Neuronal stem cell (in vitro differentiated cells): Measurements from ENCODE around the gene SAMD11.

Experiments
- DNase-seq: peaks from one replicate; pipeline ENCODE4 v3.0.0-alpha.2; 2013; ENCODE audit warnings: low spot score
- H2AFZ ChIP-seq: one replicate; pipeline ENCODE4 v1.6.1; 2013; ENCODE audit warnings: mild to moderate bottlenecking, low read length, inconsistent platforms
- H2AK5ac ChIP-seq: 2 replicates; pipeline ENCODE4 v1.6.1; 2013; ENCODE audit warnings: low read depth, mild to moderate bottlenecking, inconsistent platforms, low read length, moderate library complexity, mixed read lengths
- H2BK120ac ChIP-seq: 2 replicates; pipeline ENCODE4 v1.6.1; 2013; ENCODE audit warnings: low read depth, mild to moderate bottlenecking, inconsistent platforms, low read length, moderate library complexity, mixed read lengths
- H2BK12ac ChIP-seq: one replicate; pipeline ENCODE4 v1.6.1; 2013; ENCODE audit warnings: low read length, inconsistent platforms
- H2BK15ac ChIP-seq: 2 replicates; pipeline ENCODE4 v1.6.1; 2013; ENCODE audit warnings: mild to moderate bottlenecking, low read length, inconsistent platforms, mixed read lengths
- H2BK5ac ChIP-seq: one replicate; pipeline ENCODE4 v1.6.1; 2013; ENCODE audit warnings: inconsistent platforms, mild to moderate bottlenecking, low read length, moderate library complexity
- H3K14ac ChIP-seq: one replicate; pipeline ENCODE4 v1.6.1; 2013; ENCODE audit warnings: low read length, inconsistent platforms
- H3K18ac ChIP-seq: 2 replicates; pipeline ENCODE4 v1.6.1; 2013; ENCODE audit warnings: low read length, inconsistent platforms
- H3K23ac ChIP-seq: 2 replicates; pipeline ENCODE4 v1.6.1; 2013; ENCODE audit warnings: low read depth, mild to moderate bottlenecking, mixed read lengths, low read length, inconsistent platforms; ENCODE audit not compliant: poor library complexity
- H3K27ac ChIP-seq: replicated peaks from 3 replicates; pipeline ENCODE4 v1.5.1; 2013; ENCODE audit warnings: low read length, inconsistent platforms
- H3K27me3 ChIP-seq, 3 experiments: 2 replicates each; pipeline ENCODE4 v1.6.1; 2013; ENCODE audit warnings: low read length in 3 of 3, mild to moderate bottlenecking in 2 of 3, inconsistent platforms in 1 of 3, low read depth in 1 of 3, mixed read lengths in 1 of 3, moderate library complexity in 1 of 3; ENCODE audit not compliant: control insufficient read depth in 3 of 3, insufficient read depth in 3 of 3
- H3K36me3 ChIP-seq, 2 donors: replicated peaks in 1 of 2; 2 replicates each; pipeline ENCODE4 v1.6.1; 2013; ENCODE audit warnings: low read length in 2 of 2; ENCODE audit not compliant: control insufficient read depth in 2 of 2, insufficient read depth in 2 of 2
- H3K4ac ChIP-seq: 2 replicates; pipeline ENCODE4 v1.6.1; 2013; ENCODE audit warnings: inconsistent platforms, mild to moderate bottlenecking, low read length, moderate library complexity
- H3K4me1 ChIP-seq, 2 donors: 1 replicate in 1 of 2; 2 replicates in 1 of 2; pipeline ENCODE4 v1.6.1; 2013; ENCODE audit warnings: low read length in 2 of 2, low read depth in 1 of 2; ENCODE audit not compliant: control insufficient read depth in 2 of 2, insufficient read depth in 1 of 2
- H3K4me2 ChIP-seq: one replicate; pipeline ENCODE4 v1.6.1; 2013; ENCODE audit warnings: mild to moderate bottlenecking, low read length, inconsistent platforms; ENCODE audit not compliant: insufficient read depth, poor library complexity, severe bottlenecking
- H3K4me3 ChIP-seq, 2 donors: 2 replicates each; pipeline ENCODE4 v1.5.1; 2013; ENCODE audit warnings: low read length in 2 of 2, mild to moderate bottlenecking in 2 of 2, inconsistent platforms in 1 of 2, moderate library complexity in 1 of 2
- H3K79me1 ChIP-seq: one replicate; pipeline ENCODE4 v1.6.1; 2013; ENCODE audit warnings: low read depth, mild to moderate bottlenecking, inconsistent platforms, low read length, moderate library complexity
- H3K9ac ChIP-seq: one replicate; pipeline ENCODE4 v1.6.1; 2013; ENCODE audit warnings: mild to moderate bottlenecking, low read depth, low read length, inconsistent platforms; ENCODE audit not compliant: poor library complexity
- H3K9me3 ChIP-seq, 2 donors: replicated peaks in 1 of 2; 2 replicates each; pipeline versions ENCODE3 to v1.6.1; 2013; ENCODE audit warnings: low read length in 2 of 2, mild to moderate bottlenecking in 2 of 2, inconsistent platforms in 1 of 2, low read depth in 1 of 2, mixed read lengths in 1 of 2, moderate library complexity in 1 of 2; ENCODE audit not compliant: control insufficient read depth in 2 of 2, insufficient read depth in 1 of 2
- H4K8ac ChIP-seq: one replicate; pipeline ENCODE4 v1.6.1; 2013; ENCODE audit warnings: low read depth, mild to moderate bottlenecking, inconsistent platforms, low read length, moderate library complexity
- H4K91ac ChIP-seq: one replicate; pipeline ENCODE4 v1.6.1; 2013; ENCODE audit warnings: low read length, low read depth, mild to moderate bottlenecking, inconsistent platforms; ENCODE audit not compliant: poor library complexity
- WGBS, 2 donors: extraction: QIAGEN DNeasy Blood & Tissue Kit; methylation state at CpG; one replicate each; pipeline ENCODE4 v1.1.7; 2013; ENCODE audit warnings: missing lambda C conversion rate in 2 of 2, mixed read lengths in 1 of 2; ENCODE audit not compliant: insufficient read length in 2 of 2, insufficient replicate concordance in 1 of 2; ENCODE audit errors: extremely low coverage in 2 of 2; 5-methylcytosine and 5-hydroxymethylcytosine counted together

The SAMD11 gene

DNA sequence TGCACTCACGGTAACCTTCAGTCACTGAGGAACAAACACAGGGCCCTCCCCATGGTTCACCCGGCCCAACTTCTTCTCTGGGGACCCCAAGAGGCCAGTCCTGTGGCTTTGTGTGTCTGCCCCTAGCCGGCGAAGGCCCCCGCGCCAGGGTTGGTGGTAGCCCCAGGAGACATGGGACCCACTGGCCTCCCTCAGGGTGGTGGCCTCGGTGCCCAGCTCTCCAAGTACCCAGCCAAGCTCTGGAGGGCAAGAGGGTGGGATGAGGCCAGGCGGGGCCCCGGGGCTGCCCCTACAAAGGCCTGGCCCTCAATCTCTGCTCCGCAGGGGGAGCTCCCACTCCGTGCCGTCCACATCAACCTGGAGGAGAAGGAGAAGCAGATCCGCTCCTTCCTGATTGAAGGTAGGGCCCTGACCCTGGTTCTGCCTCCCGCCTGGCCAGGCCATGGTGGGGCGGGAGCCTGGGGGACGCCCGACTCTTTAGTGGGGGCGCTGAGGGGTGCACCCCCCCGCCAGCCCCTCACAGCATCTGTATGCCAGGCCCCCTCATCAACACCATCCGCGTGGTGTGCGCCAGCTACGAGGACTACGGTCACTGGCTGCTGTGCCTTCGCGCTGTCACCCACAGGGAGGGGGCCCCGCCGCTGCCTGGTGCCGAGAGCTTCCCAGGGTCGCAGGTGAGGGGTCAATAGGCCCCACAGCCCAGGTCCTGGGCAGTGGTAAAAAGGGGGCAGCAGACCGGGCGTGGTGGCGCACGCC lies 48.2 kb downstream of the SAMD11 start:
- Histone ChIP-seq H4K91ac (no peak overlapping the region), H3K9me3 (peaks cover 0 to 6% of the 10 kb centered on the region in 2 donors), H4K8ac (no peak overlapping the region), H3K14ac (peak overlapping the region; percentile 82), H3K27me3 (peaks cover 11 to 91% (median 61%) of the 10 kb centered on the region in 3 experiments), H2BK5ac (no peak overlapping the region), H3K4me1 (peaks cover 3 to 6% of the 10 kb centered on the region in 2 donors), H3K23ac (peak overlapping the region; percentile 65), H3K4me2 (no peak overlapping the region), H3K79me1 (no peaks in the 10 kb centered on the region), H2AK5ac (peak overlapping the region; percentile 94), H3K9ac (no peak overlapping the region), H2AFZ (no peak overlapping the region), H2BK12ac (no peak overlapping the region), H2BK120ac (no peak overlapping the region), H3K18ac (peak overlapping the region; percentile 38), H3K36me3 (peaks cover 0 to 2% of the 10 kb centered on the region in 2 donors), H3K4me3 (no peak overlapping the region), H3K4ac (no peak overlapping the region), H3K27ac (no peak overlapping the region), H2BK15ac (no peak overlapping the region)
- no CpG with 5 or more reads among the region's 34 CpGs for WGBS, 2 donors
- DNase-seq = no peak

DNA sequence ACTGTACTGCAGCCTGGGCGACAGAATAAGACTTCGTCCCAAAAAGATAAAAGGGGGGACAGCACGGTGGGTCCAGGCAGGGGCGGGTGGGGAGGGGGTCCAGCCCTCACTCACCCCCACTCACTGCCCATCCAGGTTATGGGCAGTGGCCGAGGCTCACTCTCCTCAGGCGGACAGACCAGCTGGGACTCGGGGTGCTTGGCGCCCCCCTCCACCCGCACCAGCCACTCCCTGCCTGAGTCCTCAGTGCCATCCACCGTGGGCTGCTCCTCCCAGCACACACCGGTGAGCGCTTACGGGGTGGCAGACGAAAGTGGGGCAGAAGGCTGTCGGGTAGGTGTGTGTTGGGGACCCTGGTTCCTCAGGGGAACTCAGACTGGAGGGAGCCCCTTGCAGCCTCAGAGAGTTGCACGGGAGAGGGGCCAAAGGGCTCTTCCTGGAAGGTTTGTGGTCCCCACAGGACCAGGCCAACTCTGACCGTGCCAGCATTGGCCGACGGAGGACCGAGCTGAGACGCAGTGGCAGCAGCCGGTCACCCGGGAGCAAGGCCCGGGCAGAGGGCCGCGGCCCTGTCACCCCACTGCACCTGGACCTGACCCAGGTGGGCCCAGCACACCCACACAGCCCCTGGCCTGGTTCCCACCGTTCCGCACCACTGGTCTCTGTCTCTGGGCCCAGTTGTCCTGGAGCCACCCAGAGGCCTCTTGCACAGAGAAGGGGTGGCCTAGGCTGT lies 49.2 kb downstream of the SAMD11 start:
- peak overlapping the region; percentile 60 for H3K9ac ChIP-seq
- no peak overlapping the region for H3K27ac ChIP-seq
- peak overlapping the region; percentile 76 for H3K4ac ChIP-seq
- peak overlapping the region; percentile 90 for H2AK5ac ChIP-seq
- no peaks in the 10 kb centered on the region for H3K79me1 ChIP-seq
- H3K27me3 ChIP-seq = peaks cover 7 to 81% (median 51%) of the 10 kb centered on the region in 3 experiments
- no peak overlapping the region for H4K91ac ChIP-seq
- peaks cover 0 to 2% of the 10 kb centered on the region in 2 donors for H3K36me3 ChIP-seq
- H3K4me1 ChIP-seq = peaks cover 1 to 4% of the 10 kb centered on the region in 2 donors
- H3K4me3 ChIP-seq = no peak overlapping the region
- H2BK15ac ChIP-seq = peak overlapping the region; percentile 75
- no peak overlapping the region for H2BK12ac ChIP-seq
- H2BK120ac ChIP-seq = peak overlapping the region; percentile 81
- H2BK5ac ChIP-seq = no peak overlapping the region
- H3K4me2 ChIP-seq = no peak overlapping the region
- WGBS, 2 donors = no CpG with 5 or more reads among the region's 28 CpGs
- H3K18ac ChIP-seq = peak overlapping the region; percentile 48
- H4K8ac ChIP-seq = no peak overlapping the region
- H3K9me3 ChIP-seq = peaks cover 0 to 6% of the 10 kb centered on the region in 2 donors
- no peak overlapping the region for H2AFZ ChIP-seq
- no peak overlapping the region for H3K14ac ChIP-seq
- H3K23ac ChIP-seq = no peak overlapping the region
- no peak for DNase-seq

DNA sequence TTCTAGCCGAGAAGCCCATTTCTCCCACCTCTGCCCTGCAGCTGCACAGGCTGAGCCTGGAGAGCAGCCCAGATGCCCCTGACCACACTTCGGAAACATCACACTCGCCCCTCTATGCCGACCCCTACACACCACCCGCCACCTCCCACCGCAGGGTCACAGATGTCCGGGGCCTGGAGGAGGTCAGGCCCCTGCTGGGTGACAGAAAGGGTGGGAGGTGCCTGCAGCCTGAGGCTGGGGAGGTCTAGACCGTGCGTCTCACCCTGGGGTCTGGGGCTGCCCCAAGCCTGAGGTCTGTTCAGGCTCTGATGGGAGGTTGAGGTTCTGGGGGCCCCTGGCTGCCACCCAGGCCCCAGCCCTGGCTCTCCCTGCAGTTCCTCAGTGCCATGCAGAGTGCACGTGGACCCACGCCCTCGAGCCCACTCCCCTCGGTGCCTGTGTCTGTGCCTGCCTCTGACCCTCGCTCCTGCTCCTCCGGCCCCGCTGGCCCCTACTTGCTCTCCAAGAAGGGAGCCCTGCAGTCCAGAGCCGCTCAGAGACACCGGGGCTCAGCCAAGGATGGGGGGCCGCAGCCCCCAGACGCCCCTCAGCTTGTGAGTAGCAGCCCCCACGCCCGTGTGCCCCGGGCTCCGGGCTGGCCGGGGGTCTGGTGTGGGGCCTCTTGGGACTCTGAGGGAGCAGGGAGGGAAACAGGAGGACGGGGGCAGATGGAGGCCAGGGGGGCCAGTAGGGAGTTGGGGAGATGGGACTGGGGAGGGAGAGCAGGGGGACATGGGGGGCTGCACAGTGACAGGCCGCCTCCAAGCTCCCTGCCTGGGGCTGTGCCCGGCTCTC lies 50.0 kb downstream of the SAMD11 start:
- Histone ChIP-seq H3K27ac (no peak overlapping the region), H3K14ac (peak overlapping the region; percentile 56), H3K27me3 (peaks cover 5 to 73% (median 44%) of the 10 kb centered on the region in 3 experiments), H3K79me1 (no peaks in the 10 kb centered on the region), H2BK15ac (peak overlapping the region; percentile 67), H3K9ac (peak overlapping the region; percentile 60), H3K4ac (peak overlapping the region; percentile 76), H4K91ac (no peak overlapping the region), H3K4me1 (peaks cover 1 to 4% of the 10 kb centered on the region in 2 donors), H2BK12ac (no peak overlapping the region), H3K18ac (no peak overlapping the region), H3K23ac (no peak overlapping the region), H3K4me2 (no peak overlapping the region), H3K36me3 (peaks cover 0 to 2% of the 10 kb centered on the region in 2 donors), H2BK120ac (peak overlapping the region; percentile 81), H3K4me3 (no peak overlapping the region), H2BK5ac (no peak overlapping the region), H2AK5ac (peak overlapping the region; percentile 90), H2AFZ (no peak overlapping the region), H3K9me3 (peaks cover 0 to 6% of the 10 kb centered on the region in 2 donors), H4K8ac (no peak overlapping the region)
- no CpG with 5 or more reads among the region's 28 CpGs for WGBS, 2 donors
- DNase-seq = no peak
